K562 (cell line): ENCODE data around the gene MYMX. TPM values are rescaled to one million over a fixed set of nuclear protein-coding genes. Genes with fewer than 3 reads are reported as not detected.

Experiments
- BRD9 ChIP-seq: fragments of 450-650 bp; IDR thresholded peaks from 2 replicates; pipeline ENCODE4 v1.6.1; 2018; ENCODE audit warnings: low read depth; ENCODE audit not compliant: partially characterized antibody
- DIDO1 ChIP-seq: fragments of 450-650 bp; IDR thresholded peaks from 2 replicates; pipeline ENCODE4 v1.6.1; 2016; ENCODE audit warnings: low read depth, missing biosample characterization, missing genetic modification characterization
- DPF2 ChIP-seq: fragments of 450-650 bp; IDR thresholded peaks from 2 replicates; pipeline ENCODE4 v1.6.1; 2016
- FOXJ2 ChIP-seq: fragments of 200-800 bp; sonication (Bioruptor generic); IDR thresholded peaks from 2 replicates; pipeline ENCODE4 v1.6.1; 2016; ENCODE audit warnings: missing genetic modification characterization, missing compliant biosample characterization
- KDM1A ChIP-seq, 2 experiments: fragments of 450-650 bp; IDR thresholded peaks; 2 replicates each; pipeline ENCODE4 v1.6.1; 2016; ENCODE audit warnings: mild to moderate bottlenecking in 2 of 2
- MAZ ChIP-seq, 2 experiments: fragments of 450-650 bp in 1 of 2; sonication (generic) in 1 of 2; formaldehyde crosslinking; IDR thresholded peaks in 1 of 2; conservative IDR thresholded peaks in 1 of 2; 2 replicates each; pipeline versions ENCODE4 v1.4.0 to v1.5.0; 2020; ENCODE audit warnings: mild to moderate bottlenecking in 1 of 2, missing genetic modification reagents in 1 of 2
- MEIS2 ChIP-seq: fragments of 450-650 bp; IDR thresholded peaks from 2 replicates; pipeline ENCODE4 v1.6.1; 2014; ENCODE audit warnings: mild to moderate bottlenecking; ENCODE audit not compliant: partially characterized antibody
- RBM22 ChIP-seq: fragments of 200-400 bp; formaldehyde crosslinking; IDR thresholded peaks from 2 replicates; pipeline ENCODE4 v1.6.1; 2018; ENCODE audit warnings: low read length, low read depth; ENCODE audit not compliant: poor library complexity, severe bottlenecking
- SAP30 ChIP-seq: fragments of 200-600 bp; sonication (generic); IDR thresholded peaks from 2 replicates; pipeline ENCODE4 v1.6.1; 2012; ENCODE audit warnings: borderline replicate concordance, low read depth, mild to moderate bottlenecking, moderate library complexity, low read length, control low read depth, inconsistent platforms; ENCODE audit not compliant: insufficient read depth, poor library complexity, severe bottlenecking
- SRSF9 ChIP-seq: fragments of 200-400 bp; formaldehyde crosslinking; IDR thresholded peaks from 2 replicates; pipeline ENCODE4 v1.6.1; 2017; ENCODE audit warnings: low read depth, low read length, borderline replicate concordance
- ZBTB8A ChIP-seq: fragments of 450-650 bp; IDR thresholded peaks from 2 replicates; pipeline ENCODE4 v1.6.1; 2018; ENCODE audit warnings: mild to moderate bottlenecking, moderate library complexity; ENCODE audit not compliant: partially characterized antibody
- ZC3H11A ChIP-seq: IDR thresholded peaks from 2 replicates; pipeline ENCODE4 v1.6.1; 2012; ENCODE audit warnings: low read depth, low read length, improper control_type of control experiment
- ZNF224 ChIP-seq: sonication (generic); formaldehyde crosslinking; IDR thresholded peaks from 2 replicates; pipeline ENCODE4 v1.8.0; 2022; ENCODE audit warnings: mild to moderate bottlenecking, missing genetic modification reagents
- polyA plus RNA-seq, 8 experiments: library from polyadenylated mRNA; depleted of rRNA in 4 of 8; stranded (reverse) in 5 of 8; unstranded in 3 of 8; fragments of >200 nt; fragmentation: Nextera tagmentation in 2 of 8; fragmentation: Illumina TruSeq in 1 of 8; extraction: Ambion mirVana in 2 of 8; extraction: Trizol in 1 of 8; gene quantifications; 2 replicates each; pipeline versions ENCODE4 v1.2.1 to v1.2.3, GENCODE V29; 2011 to 2014; ENCODE audit warnings: inconsistent platforms in 1 of 8, missing spikeins in 1 of 8
- total RNA-seq, 7 experiments: library from RNA; depleted of rRNA in 6 of 7; stranded (reverse); fragments of >200 nt in 6 of 7; fragmentation: Illumina TruSeq in 2 of 7; extraction: Trizol in 2 of 7; gene quantifications; 2 replicates each; pipeline versions ENCODE4 v1.2.1 to v1.2.3, GENCODE V29; 2011 to 2021; ENCODE audit warnings: low replicate concordance in 1 of 7
- TF ChIP-seq, protein P1 (sequence below): sonication (generic); formaldehyde crosslinking; IDR thresholded peaks from 2 replicates; pipeline ENCODE4 v1.8.0; 2022; ENCODE audit warnings: mild to moderate bottlenecking, missing genetic modification reagents
- TF ChIP-seq, protein P2 (sequence below): fragments of 250-450 bp; sonication (Bioruptor Pico); IDR thresholded peaks from 2 replicates; pipeline ENCODE4 v1.8.0; 2022; ENCODE audit warnings: moderate library complexity, mild to moderate bottlenecking, inconsistent platforms
- TF ChIP-seq, protein P3 (sequence below), 2 experiments: fragments of 450-650 bp; IDR thresholded peaks; 2 replicates each; pipeline ENCODE4 v1.6.1; 2016; ENCODE audit warnings: mild to moderate bottlenecking in 2 of 2, borderline replicate concordance in 1 of 2, low read depth in 1 of 2, moderate library complexity in 1 of 2

The MYMX gene
- total and polyA plus RNA-seq, 9 of the 15 experiments (the other 6 are each of a cell fraction or from before 2014, with no cell fraction given), result 0.12 TPM; not detected in 8

DNA sequence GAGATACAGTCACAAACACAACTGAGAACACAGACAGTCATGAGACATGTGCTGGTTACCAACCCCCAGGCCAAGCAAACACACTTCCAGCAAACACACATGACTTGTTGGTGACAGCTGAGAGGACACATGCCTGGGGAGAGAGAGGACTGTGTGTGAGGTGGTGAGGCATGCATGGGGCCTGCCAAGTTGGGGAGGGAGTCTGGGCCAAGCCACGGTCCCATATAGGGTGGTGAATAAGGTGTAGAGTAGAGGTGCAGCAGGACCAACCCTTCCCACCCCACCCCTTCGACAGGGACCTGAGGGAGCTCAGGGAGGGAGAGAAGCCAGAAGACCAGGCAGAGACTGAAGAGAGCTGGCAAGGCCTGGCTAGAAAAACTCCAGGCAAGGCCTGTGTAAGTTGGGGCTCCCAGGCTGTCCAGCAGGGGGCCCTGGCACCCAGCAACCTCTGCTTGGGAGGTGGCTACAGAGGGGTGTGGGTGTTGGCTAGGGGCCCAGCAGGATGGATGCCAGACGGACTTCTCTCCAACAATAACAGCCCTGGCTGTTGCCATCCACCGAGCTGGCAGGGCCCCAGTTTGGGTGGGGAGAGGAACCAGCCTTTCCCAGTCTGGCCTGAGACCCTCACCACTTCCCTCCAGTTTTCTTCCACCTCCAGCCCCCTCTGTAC, 4.7 kb downstream of the MYMX start (continued):
- no peak for TF ChIP-seq KDM1A (IDR thresholded peaks at IDR 0.05)
- peak; percentile 88 for TF ChIP-seq FOXJ2
- 0 out of 2 replicates have a peak, but pooled peaks have one; percentile 11 for TF ChIP-seq ZC3H11A
- no peak for TF ChIP-seq ZNF224 (CRISPR knock-in tag)
- no peak for TF ChIP-seq SAP30
- TF ChIP-seq MEIS2, result no peak
- TF ChIP-seq SRSF9, result no peak
- no peak for TF ChIP-seq BRD9
- TF ChIP-seq ZBTB8A, result no peak
- TF ChIP-seq, protein P1, sequence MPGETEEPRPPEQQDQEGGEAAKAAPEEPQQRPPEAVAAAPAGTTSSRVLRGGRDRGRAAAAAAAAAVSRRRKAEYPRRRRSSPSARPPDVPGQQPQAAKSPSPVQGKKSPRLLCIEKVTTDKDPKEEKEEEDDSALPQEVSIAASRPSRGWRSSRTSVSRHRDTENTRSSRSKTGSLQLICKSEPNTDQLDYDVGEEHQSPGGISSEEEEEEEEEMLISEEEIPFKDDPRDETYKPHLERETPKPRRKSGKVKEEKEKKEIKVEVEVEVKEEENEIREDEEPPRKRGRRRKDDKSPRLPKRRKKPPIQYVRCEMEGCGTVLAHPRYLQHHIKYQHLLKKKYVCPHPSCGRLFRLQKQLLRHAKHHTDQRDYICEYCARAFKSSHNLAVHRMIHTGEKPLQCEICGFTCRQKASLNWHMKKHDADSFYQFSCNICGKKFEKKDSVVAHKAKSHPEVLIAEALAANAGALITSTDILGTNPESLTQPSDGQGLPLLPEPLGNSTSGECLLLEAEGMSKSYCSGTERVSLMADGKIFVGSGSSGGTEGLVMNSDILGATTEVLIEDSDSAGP (CRISPR knock-in tag), result no peak
- no peak for TF ChIP-seq RBM22
- TF ChIP-seq, protein P2, sequence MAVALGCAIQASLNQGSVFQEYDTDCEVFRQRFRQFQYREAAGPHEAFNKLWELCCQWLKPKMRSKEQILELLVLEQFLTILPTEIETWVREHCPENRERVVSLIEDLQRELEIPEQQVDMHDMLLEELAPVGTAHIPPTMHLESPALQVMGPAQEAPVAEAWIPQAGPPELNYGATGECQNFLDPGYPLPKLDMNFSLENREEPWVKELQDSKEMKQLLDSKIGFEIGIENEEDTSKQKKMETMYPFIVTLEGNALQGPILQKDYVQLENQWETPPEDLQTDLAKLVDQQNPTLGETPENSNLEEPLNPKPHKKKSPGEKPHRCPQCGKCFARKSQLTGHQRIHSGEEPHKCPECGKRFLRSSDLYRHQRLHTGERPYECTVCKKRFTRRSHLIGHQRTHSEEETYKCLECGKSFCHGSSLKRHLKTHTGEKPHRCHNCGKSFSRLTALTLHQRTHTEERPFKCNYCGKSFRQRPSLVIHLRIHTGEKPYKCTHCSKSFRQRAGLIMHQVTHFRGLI (CRISPR knock-in tag), result no peak
- TF ChIP-seq MAZ (CRISPR knock-in tag; conservative IDR thresholded peaks at IDR 0.05 in 1 of 2, IDR thresholded peaks at IDR 0.05 in 1 of 2), result peak; percentile 47 to 71; a peak in 3 of 4 replicates
- TF ChIP-seq, protein P3, sequence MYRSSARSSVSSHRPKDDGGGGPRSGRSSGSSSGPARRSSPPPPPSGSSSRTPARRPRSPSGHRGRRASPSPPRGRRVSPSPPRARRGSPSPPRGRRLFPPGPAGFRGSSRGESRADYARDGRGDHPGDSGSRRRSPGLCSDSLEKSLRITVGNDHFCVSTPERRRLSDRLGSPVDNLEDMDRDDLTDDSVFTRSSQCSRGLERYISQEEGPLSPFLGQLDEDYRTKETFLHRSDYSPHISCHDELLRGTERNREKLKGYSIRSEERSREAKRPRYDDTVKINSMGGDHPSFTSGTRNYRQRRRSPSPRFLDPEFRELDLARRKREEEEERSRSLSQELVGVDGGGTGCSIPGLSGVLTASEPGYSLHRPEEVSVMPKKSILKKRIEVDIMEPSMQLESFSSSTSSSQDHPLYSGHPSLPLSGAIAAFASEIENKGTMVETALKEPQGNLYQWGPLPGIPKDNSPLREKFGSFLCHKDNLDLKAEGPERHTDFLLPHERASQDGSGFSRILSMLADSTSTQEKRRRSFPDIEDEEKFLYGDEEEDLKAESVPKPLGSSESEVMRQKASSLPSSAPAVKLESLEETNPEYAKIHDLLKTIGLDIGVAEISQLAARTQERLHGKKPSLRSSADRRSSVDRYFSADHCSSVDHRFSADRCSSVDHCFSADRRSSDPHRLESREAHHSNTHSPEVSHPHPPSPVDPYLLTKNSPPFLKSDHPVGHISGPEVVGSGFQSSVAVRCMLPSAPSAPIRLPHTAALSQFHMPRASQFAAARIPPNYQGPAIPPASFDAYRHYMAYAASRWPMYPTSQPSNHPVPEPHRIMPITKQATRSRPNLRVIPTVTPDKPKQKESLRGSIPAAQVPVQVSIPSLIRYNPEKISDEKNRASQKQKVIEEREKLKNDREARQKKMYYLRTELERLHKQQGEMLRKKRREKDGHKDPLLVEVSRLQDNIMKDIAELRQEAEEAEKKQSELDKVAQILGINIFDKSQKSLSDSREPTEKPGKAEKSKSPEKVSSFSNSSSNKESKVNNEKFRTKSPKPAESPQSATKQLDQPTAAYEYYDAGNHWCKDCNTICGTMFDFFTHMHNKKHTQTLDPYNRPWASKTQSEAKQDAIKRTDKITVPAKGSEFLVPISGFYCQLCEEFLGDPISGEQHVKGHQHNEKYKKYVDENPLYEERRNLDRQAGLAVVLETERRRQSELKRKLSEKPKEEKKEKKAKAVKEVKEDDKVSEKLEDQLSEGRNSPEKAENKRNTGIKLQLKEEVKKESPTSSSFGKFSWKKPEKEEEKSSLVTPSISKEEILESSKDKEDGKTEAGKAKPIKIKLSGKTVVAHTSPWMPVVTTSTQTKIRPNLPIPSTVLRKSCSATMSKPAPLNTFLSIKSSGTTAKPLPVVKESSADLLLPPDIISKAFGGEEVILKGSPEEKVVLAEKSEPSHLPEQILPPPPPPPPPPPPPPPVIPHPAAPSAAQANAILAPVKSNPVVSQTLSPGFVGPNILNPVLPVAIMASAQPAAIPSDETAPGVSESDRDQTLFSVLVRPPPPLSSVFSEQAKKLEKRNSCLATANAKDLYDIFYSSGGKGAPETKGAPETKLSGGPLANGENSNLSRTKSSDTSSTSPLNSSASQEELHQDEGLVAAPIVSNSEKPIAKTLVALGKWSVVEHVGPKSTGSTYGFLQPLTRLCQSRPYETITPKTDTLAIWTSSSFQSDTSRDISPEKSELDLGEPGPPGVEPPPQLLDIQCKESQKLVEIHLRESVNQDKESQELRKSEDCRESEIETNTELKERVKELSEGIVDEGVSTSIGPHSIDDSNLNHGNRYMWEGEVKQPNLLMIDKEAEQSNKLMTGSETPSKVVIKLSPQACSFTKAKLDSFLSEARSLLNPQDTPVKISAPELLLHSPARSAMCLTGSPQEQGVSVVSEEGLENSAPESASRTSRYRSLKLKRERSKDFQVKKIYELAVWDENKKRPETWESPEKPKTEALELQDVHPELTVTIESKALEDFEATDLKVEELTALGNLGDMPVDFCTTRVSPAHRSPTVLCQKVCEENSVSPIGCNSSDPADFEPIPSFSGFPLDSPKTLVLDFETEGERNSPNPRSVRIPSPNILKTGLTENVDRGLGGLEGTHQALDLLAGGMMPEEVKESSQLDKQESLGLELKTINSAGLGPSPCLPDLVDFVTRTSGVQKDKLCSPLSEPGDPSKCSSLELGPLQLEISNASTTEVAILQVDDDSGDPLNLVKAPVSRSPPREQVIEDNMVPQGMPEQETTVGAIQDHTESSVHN (IDR thresholded peaks at IDR 0.05; ENCODE audit: borderline replicate concordance in 1 of 2, low read depth in 1 of 2), result no peak
- TF ChIP-seq DPF2, result peak; percentile 24; the same call in 1 of the 2 replicates
- no peak for TF ChIP-seq DIDO1
